GM23338 (cell line): ENCODE results near the gene GJC2.

Experiments used
- CREB1 ChIP-seq: fragments of 250-450 bp; sonication (Bioruptor Pico); IDR thresholded peaks from 2 replicates; pipeline ENCODE4 v1.5.0; 2020; ENCODE audit warnings: low read depth, mild to moderate bottlenecking, moderate library complexity
- CTCF ChIP-seq, 2 experiments: fragments of 200-600 bp in 1 of 2; sonication (generic) in 1 of 2; conservative IDR thresholded peaks; 2 replicates each; pipeline versions ENCODE4 v1.5.1 to v1.6.1; 2016 to 2017; ENCODE audit warnings: antibody characterized with exemption in 2 of 2, low read depth in 2 of 2, mild to moderate bottlenecking in 2 of 2, moderate library complexity in 1 of 2
- EZH2 ChIP-seq: fragments of 200-600 bp; sonication (generic); IDR thresholded peaks from one replicate; pipeline ENCODE4 v1.8.0; 2017; ENCODE audit warnings: antibody characterized with exemption, mild to moderate bottlenecking, low read depth; ENCODE audit not compliant: unreplicated experiment
- EZH2phosphoT487 ChIP-seq: fragments of 200-600 bp; sonication (generic); IDR thresholded peaks from one replicate; pipeline ENCODE4 v1.8.1; 2018; ENCODE audit warnings: antibody characterized with exemption; ENCODE audit not compliant: unreplicated experiment
- JUNB ChIP-seq: IDR thresholded peaks from one replicate; pipeline ENCODE4 v1.6.1; 2016; ENCODE audit warnings: antibody characterized with exemption; ENCODE audit not compliant: unreplicated experiment
- NANOG ChIP-seq: IDR thresholded peaks from 2 replicates; pipeline ENCODE4 v1.6.1; 2016; ENCODE audit warnings: antibody characterized with exemption, borderline replicate concordance
- POLR2AphosphoS5 ChIP-seq: IDR thresholded peaks from 2 replicates; pipeline ENCODE4 v1.6.1; 2016; ENCODE audit warnings: antibody characterized with exemption, low read depth
- REST ChIP-seq: IDR thresholded peaks from one replicate; pipeline ENCODE4 v1.6.1; 2018; ENCODE audit warnings: antibody characterized with exemption; ENCODE audit not compliant: unreplicated experiment
- STAT1 ChIP-seq: IDR thresholded peaks from one replicate; pipeline ENCODE4 v1.6.1; 2016; ENCODE audit warnings: antibody characterized with exemption; ENCODE audit not compliant: unreplicated experiment
- ZNF114 ChIP-seq: fragments of 250-450 bp; sonication (Bioruptor Pico); IDR thresholded peaks from 2 replicates; pipeline ENCODE4 v1.5.0; 2020; ENCODE audit warnings: mild to moderate bottlenecking, moderate library complexity
- ZNF331 ChIP-seq: fragments of 250-450 bp; sonication (Bioruptor Pico); IDR thresholded peaks from 2 replicates; pipeline ENCODE4 v1.5.0; 2020; ENCODE audit warnings: low read depth, mild to moderate bottlenecking, moderate library complexity
- ZNF462 ChIP-seq: fragments of 250-450 bp; sonication (Bioruptor Pico); IDR thresholded peaks from 2 replicates; pipeline ENCODE4 v1.5.0; 2020; ENCODE audit warnings: mild to moderate bottlenecking, moderate library complexity

- no peak for TF ChIP-seq CTCF (conservative IDR thresholded peaks at IDR 0.05; ENCODE audit: low read depth in 2 of 2)
- no peak for TF ChIP-seq POLR2AphosphoS5
- TF ChIP-seq EZH2 = no peak
- no peak for TF ChIP-seq REST
- TF ChIP-seq EZH2phosphoT487 = no peak
- TF ChIP-seq ZNF331 = no peak
- TF ChIP-seq STAT1 = no peak
- no peak for TF ChIP-seq NANOG
- TF ChIP-seq CREB1 (CRISPR knock-in tag) = no peak
- TF ChIP-seq ZNF462 (CRISPR knock-in tag) = no peak
- no peak for TF ChIP-seq JUNB
- no peak for TF ChIP-seq ZNF114 (CRISPR knock-in tag)
These were observed 12.8 kb upstream of the GJC2 start for GRCh38 chr1:228136901-228137300.
